Right lung (tissue), 5 donors: ENCODE measurements around the gene SFXN1. TPM values are rescaled to one million over a fixed set of nuclear protein-coding genes. Genes with fewer than 3 reads are reported as not detected.
"Not testable (repeated sequence)": the region's sequence is repeated elsewhere in the genome, so short reads cannot be mapped to it uniquely, and the experiment has no call there.

Experiments used
- DNase-seq, 2 donors: peaks; one replicate each; pipeline ENCODE4 v3.0.0-alpha.2; 2013
- polyA plus RNA-seq, 5 donors: library from polyadenylated mRNA; unstranded; fragments of 120-200 nt; gene quantifications; one replicate each; pipeline versions ENCODE4 v1.2.1 to v1.2.3, GENCODE V29; 2013; ENCODE audit warnings: inconsistent platforms in 1 of 5, low replicate concordance in 1 of 5; ENCODE audit not compliant: insufficient read length in 5 of 5, insufficient read depth in 1 of 5

The SFXN1 gene
- polyA plus RNA-seq, 5 donors: 23.7 to 43.9 (median 37.3) TPM

- DNase-seq: no peak
These were observed 12.9 kb downstream of the SFXN1 start for GRCh38 chr5:175491223-175491622.

- no peak for DNase-seq
These were observed 14.9 kb downstream of the SFXN1 start for GRCh38 chr5:175493260-175493659.

GRCh38 chr5:175493726-175494125 lies 15.4 kb downstream of the SFXN1 start:
- DNase-seq: no peak

GRCh38 chr5:175494264-175495183 lies 16.2 kb downstream of the SFXN1 start:
- no peak for DNase-seq

- DNase-seq: no peak
These were observed 23.4 kb downstream of the SFXN1 start for GRCh38 chr5:175501759-175502158.

GRCh38 chr5:175507671-175508070 lies 29.3 kb downstream of the SFXN1 start:
- not testable (repeated sequence) for DNase-seq

GRCh38 chr5:175508896-175509295 lies 30.5 kb downstream of the SFXN1 start:
- DNase-seq: no peak

- no peak for DNase-seq
These were observed 34.9 kb downstream of the SFXN1 start for GRCh38 chr5:175513297-175513696.

GRCh38 chr5:175513726-175514125 lies 35.4 kb downstream of the SFXN1 start:
- no peak for DNase-seq

- DNase-seq: no peak
These were observed 38.8 kb downstream of the SFXN1 start for GRCh38 chr5:175516933-175517823.

- DNase-seq: no peak
These were observed 39.6 kb downstream of the SFXN1 start for GRCh38 chr5:175517824-175518450.

GRCh38 chr5:175519006-175519405 lies 40.6 kb downstream of the SFXN1 start:
- DNase-seq: no peak

- DNase-seq: no peak
These were observed 42.0 kb downstream of the SFXN1 start for GRCh38 chr5:175520321-175520720.

- DNase-seq: no peak
These were observed 42.5 kb downstream of the SFXN1 start for GRCh38 chr5:175520873-175521272.

- DNase-seq: no peak
These were observed 43.0 kb downstream of the SFXN1 start for GRCh38 chr5:175521313-175521833.

- DNase-seq: no peak
These were observed 44.9 kb downstream of the SFXN1 start for GRCh38 chr5:175523292-175523691.

- no peak for DNase-seq
These were observed 45.9 kb downstream of the SFXN1 start for GRCh38 chr5:175524211-175524610.

GRCh38 chr5:175526691-175527090 lies 48.3 kb downstream of the SFXN1 start:
- no peak for DNase-seq

- DNase-seq: no peak
These were observed 53.0 kb downstream of the SFXN1 start for GRCh38 chr5:175531361-175531760.

- DNase-seq: peak; percentile 52 to 70
These were observed 55.9 kb downstream of the SFXN1 start for GRCh38 chr5:175534070-175534932.

- DNase-seq: not testable (repeated sequence)
These were observed 57.0 kb downstream of the SFXN1 start for GRCh38 chr5:175535331-175535730.
